K562 (cell line): ENCODE measurements around the gene MYOM1. TPM values are rescaled to one million over a fixed set of nuclear protein-coding genes. Genes with fewer than 3 reads are reported as not detected.

Source experiments
- CBX3 ChIP-seq, 2 experiments: IDR thresholded peaks; 1 replicate in 1 of 2; 2 replicates in 1 of 2; pipeline ENCODE4 v1.6.1; 2012; ENCODE audit warnings: inconsistent platforms in 2 of 2, low read length in 2 of 2, borderline replicate concordance in 1 of 2, control low read depth in 1 of 2
- FOXJ3 ChIP-seq: sonication (generic); formaldehyde crosslinking; IDR thresholded peaks from 2 replicates; pipeline ENCODE4 v1.4.0; 2020; ENCODE audit warnings: mild to moderate bottlenecking, missing genetic modification reagents
- KHSRP ChIP-seq: fragments of 450-650 bp; IDR thresholded peaks from 2 replicates; pipeline ENCODE4 v1.6.1; 2017
- MCM3 ChIP-seq: fragments of 450-650 bp; IDR thresholded peaks from 2 replicates; pipeline ENCODE4 v1.6.1; 2016
- MECOM ChIP-seq: fragments of 250-450 bp; sonication (Bioruptor Pico); IDR thresholded peaks from 2 replicates; pipeline ENCODE4 v1.8.0; 2022; ENCODE audit warnings: inconsistent platforms
- PHF8 ChIP-seq: fragments of 200-600 bp; sonication (generic); IDR thresholded peaks from 2 replicates; pipeline ENCODE4 v1.6.1; 2012; ENCODE audit warnings: mixed run types, mild to moderate bottlenecking, inconsistent platforms, low read length, moderate library complexity, borderline replicate concordance
- POLR3A ChIP-seq: IDR thresholded peaks from 2 replicates; pipeline ENCODE4 v1.6.1; 2011; ENCODE audit warnings: borderline replicate concordance, mild to moderate bottlenecking, moderate library complexity; ENCODE audit not compliant: insufficient read length, insufficient read depth; ENCODE audit errors: extremely low read depth
- RCOR1 ChIP-seq, 2 experiments: IDR thresholded peaks; 2 replicates each; pipeline ENCODE4 v1.6.1; 2012; ENCODE audit warnings: low read depth in 2 of 2, low read length in 2 of 2, borderline replicate concordance in 1 of 2, improper control_type of control experiment in 1 of 2
- TBL1XR1 ChIP-seq, 2 experiments: IDR thresholded peaks; 2 replicates each; pipeline ENCODE4 v1.6.1; 2012; ENCODE audit warnings: improper control_type of control experiment in 2 of 2, low read length in 2 of 2, mild to moderate bottlenecking in 1 of 2
- TSC22D4 ChIP-seq: fragments of 450-650 bp; IDR thresholded peaks from 2 replicates; pipeline ENCODE4 v1.6.1; 2016; ENCODE audit warnings: missing genetic modification characterization, missing biosample characterization, control low read depth
- ZBTB5 ChIP-seq: fragments of 450-650 bp; IDR thresholded peaks from 2 replicates; pipeline ENCODE4 v1.6.1; 2017; ENCODE audit warnings: antibody characterized with exemption
- ZC3H11A ChIP-seq: IDR thresholded peaks from 2 replicates; pipeline ENCODE4 v1.6.1; 2012; ENCODE audit warnings: low read depth, low read length, improper control_type of control experiment
- ZFP1 ChIP-seq: fragments of 450-650 bp; formaldehyde crosslinking; IDR thresholded peaks from 2 replicates; pipeline ENCODE4 v1.4.0; 2020; ENCODE audit warnings: mild to moderate bottlenecking, mixed read lengths
- ZMIZ1 ChIP-seq, 2 experiments: fragments of 150-350 bp in 1 of 2; IDR thresholded peaks; 2 replicates each; pipeline ENCODE4 v1.6.1; 2012 to 2016; ENCODE audit warnings: low read depth in 2 of 2, low read length in 2 of 2, mild to moderate bottlenecking in 1 of 2, moderate library complexity in 1 of 2
- ZNF695 ChIP-seq: fragments of 450-650 bp; formaldehyde crosslinking; IDR thresholded peaks from 2 replicates; pipeline ENCODE4 v1.4.0; 2020; ENCODE audit warnings: mild to moderate bottlenecking, moderate library complexity
- polyA plus RNA-seq, 8 experiments: library from polyadenylated mRNA; depleted of rRNA in 4 of 8; stranded (reverse) in 5 of 8; unstranded in 3 of 8; fragments of >200 nt; fragmentation: Nextera tagmentation in 2 of 8; fragmentation: Illumina TruSeq in 1 of 8; extraction: Ambion mirVana in 2 of 8; extraction: Trizol in 1 of 8; gene quantifications; 2 replicates each; pipeline versions ENCODE4 v1.2.1 to v1.2.3, GENCODE V29; 2011 to 2014; ENCODE audit warnings: inconsistent platforms in 1 of 8, missing spikeins in 1 of 8
- total RNA-seq, 7 experiments: library from RNA; depleted of rRNA in 6 of 7; stranded (reverse); fragments of >200 nt in 6 of 7; fragmentation: Illumina TruSeq in 2 of 7; extraction: Trizol in 2 of 7; gene quantifications; 2 replicates each; pipeline versions ENCODE4 v1.2.1 to v1.2.3, GENCODE V29; 2011 to 2021; ENCODE audit warnings: low replicate concordance in 1 of 7
- TF ChIP-seq, protein P1 (sequence below): fragments of 200-400 bp; formaldehyde crosslinking; IDR thresholded peaks from 2 replicates; pipeline ENCODE4 v1.6.1; 2017; ENCODE audit warnings: mild to moderate bottlenecking, low read depth, low read length, moderate library complexity
- TF ChIP-seq, protein P2 (sequence below): sonication (generic); formaldehyde crosslinking; IDR thresholded peaks from 2 replicates; pipeline ENCODE4 v1.8.1; 2023; ENCODE audit warnings: mild to moderate bottlenecking, missing genetic modification reagents

MYOM1 gene
- total and polyA plus RNA-seq, 9 of the 15 experiments (the other 6 are each of a cell fraction or from before 2014, with no cell fraction given) = 0.01 to 0.62 (median 0.25) TPM

DNA sequence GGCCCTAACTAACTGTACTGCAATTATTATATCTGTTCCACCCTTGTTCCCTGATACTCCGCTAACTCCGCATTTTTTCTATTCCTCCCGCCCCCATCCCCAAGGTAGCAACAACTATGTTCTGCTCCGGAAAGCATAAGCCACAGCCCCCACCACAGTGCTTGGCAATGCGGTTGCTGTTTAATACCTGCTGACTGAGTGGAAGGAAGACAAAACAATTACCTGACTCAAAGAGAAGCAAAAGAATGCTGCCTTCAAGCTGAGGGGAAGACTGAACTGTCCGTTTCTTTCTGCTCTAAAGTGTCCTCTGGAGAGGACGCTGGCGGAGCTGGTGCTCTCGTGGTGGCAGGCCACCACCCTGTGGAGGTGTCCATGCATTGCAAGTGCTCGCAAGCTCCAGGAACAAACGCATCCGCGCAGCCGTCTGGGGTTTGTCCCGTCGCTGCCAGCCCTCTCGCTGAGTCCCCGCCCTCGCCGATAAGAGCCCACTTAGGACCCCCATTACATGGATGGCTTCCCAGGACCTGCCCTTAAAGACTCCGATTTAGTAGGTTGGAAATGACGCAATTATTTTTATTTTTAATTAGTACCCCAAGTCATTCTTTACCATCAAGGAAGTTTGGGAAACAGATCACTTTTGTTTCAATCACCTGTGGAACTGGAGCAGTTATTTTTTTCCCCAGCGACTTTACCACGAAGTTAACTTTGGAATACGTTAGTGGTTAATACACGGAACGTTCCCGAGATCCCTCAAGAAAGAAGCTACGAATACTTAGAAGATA is 26.3 kb upstream of the MYOM1 start (continued):
- TF ChIP-seq, protein P1, sequence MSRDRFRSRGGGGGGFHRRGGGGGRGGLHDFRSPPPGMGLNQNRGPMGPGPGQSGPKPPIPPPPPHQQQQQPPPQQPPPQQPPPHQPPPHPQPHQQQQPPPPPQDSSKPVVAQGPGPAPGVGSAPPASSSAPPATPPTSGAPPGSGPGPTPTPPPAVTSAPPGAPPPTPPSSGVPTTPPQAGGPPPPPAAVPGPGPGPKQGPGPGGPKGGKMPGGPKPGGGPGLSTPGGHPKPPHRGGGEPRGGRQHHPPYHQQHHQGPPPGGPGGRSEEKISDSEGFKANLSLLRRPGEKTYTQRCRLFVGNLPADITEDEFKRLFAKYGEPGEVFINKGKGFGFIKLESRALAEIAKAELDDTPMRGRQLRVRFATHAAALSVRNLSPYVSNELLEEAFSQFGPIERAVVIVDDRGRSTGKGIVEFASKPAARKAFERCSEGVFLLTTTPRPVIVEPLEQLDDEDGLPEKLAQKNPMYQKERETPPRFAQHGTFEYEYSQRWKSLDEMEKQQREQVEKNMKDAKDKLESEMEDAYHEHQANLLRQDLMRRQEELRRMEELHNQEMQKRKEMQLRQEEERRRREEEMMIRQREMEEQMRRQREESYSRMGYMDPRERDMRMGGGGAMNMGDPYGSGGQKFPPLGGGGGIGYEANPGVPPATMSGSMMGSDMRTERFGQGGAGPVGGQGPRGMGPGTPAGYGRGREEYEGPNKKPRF = no peak
- no peak for TF ChIP-seq KHSRP
- no peak for TF ChIP-seq ZFP1
- TF ChIP-seq TBL1XR1 (IDR thresholded peaks at IDR 0.05; ENCODE audit: low read length in 2 of 2) = peak; percentile 58 to 81; a peak in 2 of 4 replicates
- TF ChIP-seq POLR3A = no peak
- TF ChIP-seq PHF8 = no peak
- TF ChIP-seq, protein P2, sequence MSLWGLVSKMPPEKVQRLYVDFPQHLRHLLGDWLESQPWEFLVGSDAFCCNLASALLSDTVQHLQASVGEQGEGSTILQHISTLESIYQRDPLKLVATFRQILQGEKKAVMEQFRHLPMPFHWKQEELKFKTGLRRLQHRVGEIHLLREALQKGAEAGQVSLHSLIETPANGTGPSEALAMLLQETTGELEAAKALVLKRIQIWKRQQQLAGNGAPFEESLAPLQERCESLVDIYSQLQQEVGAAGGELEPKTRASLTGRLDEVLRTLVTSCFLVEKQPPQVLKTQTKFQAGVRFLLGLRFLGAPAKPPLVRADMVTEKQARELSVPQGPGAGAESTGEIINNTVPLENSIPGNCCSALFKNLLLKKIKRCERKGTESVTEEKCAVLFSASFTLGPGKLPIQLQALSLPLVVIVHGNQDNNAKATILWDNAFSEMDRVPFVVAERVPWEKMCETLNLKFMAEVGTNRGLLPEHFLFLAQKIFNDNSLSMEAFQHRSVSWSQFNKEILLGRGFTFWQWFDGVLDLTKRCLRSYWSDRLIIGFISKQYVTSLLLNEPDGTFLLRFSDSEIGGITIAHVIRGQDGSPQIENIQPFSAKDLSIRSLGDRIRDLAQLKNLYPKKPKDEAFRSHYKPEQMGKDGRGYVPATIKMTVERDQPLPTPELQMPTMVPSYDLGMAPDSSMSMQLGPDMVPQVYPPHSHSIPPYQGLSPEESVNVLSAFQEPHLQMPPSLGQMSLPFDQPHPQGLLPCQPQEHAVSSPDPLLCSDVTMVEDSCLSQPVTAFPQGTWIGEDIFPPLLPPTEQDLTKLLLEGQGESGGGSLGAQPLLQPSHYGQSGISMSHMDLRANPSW (CRISPR knock-in tag) = no peak
- peak; percentile 61 to 74; a peak in 3 of 4 replicates for TF ChIP-seq ZMIZ1 (IDR thresholded peaks at IDR 0.05; ENCODE audit: low read depth in 2 of 2, low read length in 2 of 2)
- TF ChIP-seq ZC3H11A = no peak; the same call in 1 of the 2 replicates
- TF ChIP-seq MECOM (CRISPR knock-in tag) = no peak
- no peak for TF ChIP-seq TSC22D4 (tag)
- peak; percentile 45 to 92; a peak in 3 of 4 replicates for TF ChIP-seq RCOR1 (IDR thresholded peaks at IDR 0.05; ENCODE audit: borderline replicate concordance in 1 of 2, low read depth in 2 of 2, low read length in 2 of 2)
- no peak for TF ChIP-seq MCM3
- TF ChIP-seq CBX3 (IDR thresholded peaks at IDR 0.05; ENCODE audit: borderline replicate concordance in 1 of 2, low read length in 2 of 2) = no peak; a peak in 1 of 3 replicates
- TF ChIP-seq FOXJ3 (CRISPR knock-in tag) = no peak
- TF ChIP-seq ZNF695 = 0 out of 2 replicates have a peak, but pooled peaks have one; percentile 31
- TF ChIP-seq ZBTB5 = no peak
